Peyer's patch (tissue), 4 donors: Measurements from ENCODE around the gene KLHL6. TPM values are rescaled to one million over a fixed set of nuclear protein-coding genes. Genes with fewer than 3 reads are reported as not detected.
A peak's percentile ranks its signal among the peaks of the same experiment; 100 is the strongest.
"Not testable (repeated sequence)": the region's sequence is repeated elsewhere in the genome, so short reads cannot be mapped to it uniquely, and the experiment has no call there.

Experiments used
- DNase-seq, 3 donors: peaks; one replicate each; pipeline ENCODE4 v3.0.0-alpha.2; 2017 to 2019
- H3K27ac ChIP-seq, 4 donors: fragments of 200-600 bp; sonication (generic); one replicate each; pipeline ENCODE4 v1.5.1; 2016 to 2019
- H3K27me3 ChIP-seq, 2 donors: fragments of 200-600 bp; sonication (generic); one replicate each; pipeline ENCODE4 v1.5.1; 2019
- H3K36me3 ChIP-seq, 3 donors: fragments of 200-600 bp; sonication (generic); one replicate each; pipeline ENCODE4 v1.5.1; 2016 to 2019
- H3K4me1 ChIP-seq, 4 donors: fragments of 200-600 bp; sonication (generic); one replicate each; pipeline ENCODE4 v1.5.1; 2016 to 2019
- H3K4me3 ChIP-seq, 4 donors: fragments of 200-600 bp; sonication (generic); 1 replicate in 3 of 4; 2 replicates in 1 of 4; pipeline ENCODE4 v1.5.1; 2016 to 2019; ENCODE audit warnings: mild to moderate bottlenecking in 1 of 4
- H3K9me3 ChIP-seq, 4 donors: fragments of 200-600 bp; sonication (generic); one replicate each; pipeline ENCODE4 v1.5.1; 2016 to 2019; ENCODE audit warnings: mild to moderate bottlenecking in 1 of 4
- POLR2A ChIP-seq, 2 donors: fragments of 450-650 bp; IDR thresholded peaks; one replicate each; pipeline ENCODE4 v1.5.1; 2017; ENCODE audit warnings: antibody characterized with exemption in 2 of 2, mild to moderate bottlenecking in 2 of 2, moderate library complexity in 2 of 2
- total RNA-seq, 4 donors: library from RNA; depleted of rRNA; stranded (reverse); fragments of >200 nt; gene quantifications; one replicate each; pipeline ENCODE4 v1.1.0, GENCODE V29; 2016
- TF ChIP-seq, protein P1 (sequence below), 6 experiments: fragments of 450-650 bp in 4 of 6; fragments of 200-600 bp in 2 of 6; sonication (generic) in 1 of 6; IDR thresholded peaks; one replicate each; pipeline ENCODE4 v1.5.1; 2017 to 2019; ENCODE audit warnings: antibody characterized with exemption in 6 of 6, mild to moderate bottlenecking in 3 of 6, moderate library complexity in 1 of 6

The KLHL6 gene
- total RNA-seq, 4 donors from 2014 or later: 1.6 to 53.6 (median 4.9) TPM

DNA sequence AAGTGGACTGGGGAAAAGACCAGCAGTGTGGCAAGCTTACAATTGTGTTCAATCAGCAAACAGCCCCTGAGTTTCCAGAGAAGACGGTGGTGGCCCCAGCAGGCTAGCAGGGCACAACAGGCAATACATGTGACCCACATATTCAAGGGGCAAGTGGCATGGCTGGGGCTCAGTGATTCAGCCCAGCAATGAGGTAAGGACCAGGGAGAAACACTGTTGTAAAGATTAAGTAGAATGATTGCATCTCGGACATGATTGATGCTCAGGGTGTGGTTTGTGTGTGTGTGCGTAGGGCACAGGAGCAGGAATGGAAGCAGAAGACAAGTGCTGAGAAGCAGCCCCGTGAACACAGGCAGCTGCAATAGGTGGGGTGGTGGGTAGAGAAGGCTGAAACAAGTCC is 37.9 kb downstream of the KLHL6 start:
- H3K4me1 ChIP-seq: peaks cover 0 to 22% (median 9%) of the 10 kb centered on the region in 4 donors
- H3K27ac ChIP-seq: peak overlapping the region in 3 of 4 donors; percentile 12 to 79 (median 75)

DNA sequence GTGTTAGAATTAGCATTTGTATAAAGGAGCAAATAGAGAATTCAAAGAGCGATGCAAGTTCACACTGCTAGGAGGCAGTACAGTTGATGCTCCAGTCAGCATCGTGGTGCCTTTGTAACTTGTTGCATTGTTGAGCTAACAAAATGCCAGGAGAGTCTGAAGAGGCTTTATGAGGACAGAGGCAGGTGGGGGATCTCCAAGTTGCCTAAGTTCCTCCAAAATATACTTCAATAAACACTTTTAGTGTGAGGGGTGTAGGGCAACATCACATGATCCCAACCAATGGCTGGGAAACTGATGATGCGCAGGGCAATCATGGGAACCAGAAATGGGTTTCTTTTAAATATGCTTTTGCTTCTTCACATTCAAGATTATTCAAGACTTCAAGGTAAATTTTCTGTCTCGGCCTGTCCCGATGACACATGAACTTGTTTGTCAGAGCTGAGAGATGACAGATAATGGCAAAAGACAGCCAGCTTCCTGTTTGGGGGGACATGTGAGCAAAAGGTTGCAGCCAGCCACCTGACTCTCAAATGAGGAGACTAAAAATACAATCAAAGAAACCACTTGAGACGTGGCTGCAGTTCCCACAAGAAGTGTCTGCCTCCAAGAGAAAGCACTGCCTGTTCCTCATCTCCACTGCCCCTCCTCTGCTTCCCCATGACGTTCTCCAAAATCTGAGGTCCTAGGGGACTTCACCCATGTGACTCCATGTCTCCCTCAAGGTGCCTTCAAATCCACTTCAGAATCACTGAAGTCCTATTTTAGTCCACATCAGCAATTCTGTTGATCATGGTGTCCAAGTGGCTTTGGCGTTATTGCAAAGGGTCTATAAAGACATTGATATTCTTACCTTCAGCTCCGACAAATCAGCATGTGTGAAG is 39.3 kb downstream of the KLHL6 start:
- TF ChIP-seq, protein P1, sequence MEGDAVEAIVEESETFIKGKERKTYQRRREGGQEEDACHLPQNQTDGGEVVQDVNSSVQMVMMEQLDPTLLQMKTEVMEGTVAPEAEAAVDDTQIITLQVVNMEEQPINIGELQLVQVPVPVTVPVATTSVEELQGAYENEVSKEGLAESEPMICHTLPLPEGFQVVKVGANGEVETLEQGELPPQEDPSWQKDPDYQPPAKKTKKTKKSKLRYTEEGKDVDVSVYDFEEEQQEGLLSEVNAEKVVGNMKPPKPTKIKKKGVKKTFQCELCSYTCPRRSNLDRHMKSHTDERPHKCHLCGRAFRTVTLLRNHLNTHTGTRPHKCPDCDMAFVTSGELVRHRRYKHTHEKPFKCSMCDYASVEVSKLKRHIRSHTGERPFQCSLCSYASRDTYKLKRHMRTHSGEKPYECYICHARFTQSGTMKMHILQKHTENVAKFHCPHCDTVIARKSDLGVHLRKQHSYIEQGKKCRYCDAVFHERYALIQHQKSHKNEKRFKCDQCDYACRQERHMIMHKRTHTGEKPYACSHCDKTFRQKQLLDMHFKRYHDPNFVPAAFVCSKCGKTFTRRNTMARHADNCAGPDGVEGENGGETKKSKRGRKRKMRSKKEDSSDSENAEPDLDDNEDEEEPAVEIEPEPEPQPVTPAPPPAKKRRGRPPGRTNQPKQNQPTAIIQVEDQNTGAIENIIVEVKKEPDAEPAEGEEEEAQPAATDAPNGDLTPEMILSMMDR (IDR thresholded peaks at IDR 0.05): no peak
- TF ChIP-seq POLR2A (IDR thresholded peaks at IDR 0.05): no peak
- Histone ChIP-seq H3K27ac (peak overlapping the region; percentile 24 to 79 (median 54)), H3K9me3 (no peaks in the 10 kb centered on the region), H3K4me1 (peaks cover 0 to 28% (median 9%) of the 10 kb centered on the region in 4 donors), H3K4me3 (no peak overlapping the region), H3K27me3 (no peaks in the 10 kb centered on the region), H3K36me3 (no peaks in the 10 kb centered on the region)
- DNase-seq: peak in 2 of 3 donors; percentile 82 to 86

More for the DNA sequence above, 37.9 kb downstream of the KLHL6 start:
- Histone ChIP-seq H3K4me3 (no peak overlapping the region), H3K36me3 (no peaks in the 10 kb centered on the region), H3K27me3 (no peaks in the 10 kb centered on the region), H3K9me3 (no peaks in the 10 kb centered on the region)
- TF ChIP-seq, protein P1 (IDR thresholded peaks at IDR 0.05): no peak
- TF ChIP-seq POLR2A (IDR thresholded peaks at IDR 0.05): no peak
- DNase-seq: peak in 1 of 3 donors; percentile 46

DNA sequence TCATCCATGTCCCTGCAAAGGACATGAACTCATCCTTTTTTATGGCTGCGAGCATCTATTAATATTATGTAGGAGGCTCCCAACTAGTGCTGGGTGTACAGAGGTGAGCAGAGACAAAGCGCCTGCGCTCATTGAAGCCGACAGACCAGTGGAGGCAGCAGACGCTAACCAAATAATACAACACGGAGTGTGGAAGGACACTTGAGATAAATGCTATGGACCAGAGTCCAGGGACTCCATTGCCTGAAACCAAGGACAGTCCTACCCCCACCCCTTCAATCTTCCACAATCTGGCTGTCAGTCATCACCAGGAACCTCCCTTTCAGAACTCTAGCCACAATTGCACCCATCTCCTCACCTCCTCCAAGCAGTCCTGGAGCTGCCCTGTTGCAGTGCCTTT is 41.5 kb downstream of the KLHL6 start:
- peaks cover 0 to 28% (median 9%) of the 10 kb centered on the region in 4 donors for H3K4me1 ChIP-seq
- TF ChIP-seq, protein P1 (IDR thresholded peaks at IDR 0.05): no peak
- no peak for TF ChIP-seq POLR2A (IDR thresholded peaks at IDR 0.05)
- H3K36me3 ChIP-seq: no peaks in the 10 kb centered on the region
- H3K27ac ChIP-seq: peak overlapping the region in 1 of 4 donors; percentile 75
- H3K9me3 ChIP-seq: no peaks in the 10 kb centered on the region
- H3K4me3 ChIP-seq: no peak overlapping the region
- DNase-seq: peak in 1 of 3 donors; percentile 41
- H3K27me3 ChIP-seq: no peaks in the 10 kb centered on the region

GRCh38 chr3:183513046-183513706 is 42.3 kb downstream of the KLHL6 start:
- peak in 2 of 3 donors; percentile 72 to 75 for DNase-seq
- peak overlapping the region in 2 of 4 donors; percentile 34 to 75 for H3K27ac ChIP-seq
- H3K9me3 ChIP-seq: no peaks in the 10 kb centered on the region
- H3K27me3 ChIP-seq: no peaks in the 10 kb centered on the region
- H3K4me3 ChIP-seq: no peak overlapping the region
- no peak for TF ChIP-seq POLR2A (IDR thresholded peaks at IDR 0.05)
- TF ChIP-seq, protein P1 (IDR thresholded peaks at IDR 0.05): no peak
- H3K36me3 ChIP-seq: no peaks in the 10 kb centered on the region
- H3K4me1 ChIP-seq: peaks cover 0 to 28% (median 7%) of the 10 kb centered on the region in 4 donors

- DNase-seq: peak in 1 of 3 donors; percentile 55
- peaks cover 0 to 25% (median 4%) of the 10 kb centered on the region in 4 donors for H3K4me1 ChIP-seq
- peak overlapping the region in 2 of 4 donors; percentile 34 to 75 for H3K27ac ChIP-seq
- not testable (repeated sequence) for H3K27me3 ChIP-seq, H3K36me3 ChIP-seq, H3K9me3 ChIP-seq, H3K4me3 ChIP-seq
Observed at GRCh38 chr3:183511286-183512131, 44.0 kb downstream of the KLHL6 start.
